ENCODE data around the gene MYBBP1A. TPM values are rescaled to one million over a fixed set of nuclear protein-coding genes. Genes with fewer than 3 reads are reported as not detected.
A peak's percentile ranks its signal among the peaks of the same experiment; 100 is the strongest.

The MYBBP1A gene
- total and polyA plus RNA-seq, 2 experiments from 2014 or later = 23.7 to 44.1 TPM

DNA sequence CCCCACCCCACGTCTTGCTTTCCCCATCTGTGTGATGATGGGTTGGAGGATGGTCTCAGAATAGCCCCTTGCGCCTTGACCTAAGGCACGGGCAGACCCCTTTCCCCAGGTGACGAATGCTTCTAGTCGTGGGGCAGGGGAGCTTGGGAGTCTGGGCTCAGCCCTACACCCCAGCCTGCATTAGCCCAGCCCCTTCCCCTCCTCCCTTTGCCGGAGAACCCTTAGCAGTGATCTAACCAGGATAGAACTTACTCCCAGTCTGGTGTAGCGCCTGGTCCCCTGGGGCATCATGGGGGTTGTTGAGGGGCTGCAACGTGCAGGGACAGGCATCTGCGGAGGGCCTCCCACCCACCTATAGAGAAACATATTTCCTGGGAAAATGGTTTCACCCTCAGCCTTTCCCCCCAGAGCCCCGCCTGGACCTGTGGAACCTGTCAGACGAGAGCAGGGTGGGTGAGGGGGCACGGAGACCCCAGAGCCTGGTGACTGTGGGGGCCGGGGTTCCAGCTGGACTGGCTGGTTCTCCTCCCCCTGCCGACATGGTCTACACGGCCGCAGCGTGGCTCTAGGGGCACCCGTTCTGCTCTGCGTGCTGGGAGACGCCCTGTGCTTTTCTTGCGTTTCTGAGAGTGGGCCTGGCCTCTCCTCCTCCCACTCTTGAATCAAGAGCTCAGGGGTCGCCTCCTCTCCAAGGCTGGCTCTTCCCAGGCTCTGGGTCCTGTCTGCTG lies 33.9 kb upstream of the MYBBP1A start:
- WGBS (ENCODE audit: low lambda C conversion rate, missing lambda C conversion rate) = 62% methylated on average over 22 of the region's 22 CpGs

DNA sequence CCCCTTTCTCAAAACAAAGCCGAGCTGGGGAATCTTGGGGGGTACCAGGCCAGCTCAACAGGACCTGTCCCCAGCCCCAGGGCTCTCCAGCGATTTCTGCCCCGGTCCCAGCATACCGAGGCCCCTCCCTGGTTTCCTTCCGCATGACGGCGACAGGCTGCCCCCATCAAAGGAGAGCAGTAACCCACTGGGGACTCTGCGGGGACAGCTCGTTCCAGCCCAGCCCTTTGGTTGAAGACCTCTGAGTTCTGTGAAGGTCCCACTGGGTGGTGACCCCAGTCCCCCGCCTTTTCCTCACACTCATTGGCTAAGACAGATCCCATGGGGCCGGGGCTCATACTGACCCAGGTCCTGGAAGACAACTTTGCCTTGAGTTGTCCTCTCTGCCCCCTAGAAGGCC lies 33.2 kb upstream of the MYBBP1A start:
- no peak overlapping the region for H2AFZ ChIP-seq
- peaks cover 93% of the 10 kb centered on the region for H3K79me2 ChIP-seq
- H3K27me3 ChIP-seq = no peaks in the 10 kb centered on the region
- H3K9me3 ChIP-seq (ENCODE audit: low read depth) = no peaks in the 10 kb centered on the region
- TF ChIP-seq, protein P1, sequence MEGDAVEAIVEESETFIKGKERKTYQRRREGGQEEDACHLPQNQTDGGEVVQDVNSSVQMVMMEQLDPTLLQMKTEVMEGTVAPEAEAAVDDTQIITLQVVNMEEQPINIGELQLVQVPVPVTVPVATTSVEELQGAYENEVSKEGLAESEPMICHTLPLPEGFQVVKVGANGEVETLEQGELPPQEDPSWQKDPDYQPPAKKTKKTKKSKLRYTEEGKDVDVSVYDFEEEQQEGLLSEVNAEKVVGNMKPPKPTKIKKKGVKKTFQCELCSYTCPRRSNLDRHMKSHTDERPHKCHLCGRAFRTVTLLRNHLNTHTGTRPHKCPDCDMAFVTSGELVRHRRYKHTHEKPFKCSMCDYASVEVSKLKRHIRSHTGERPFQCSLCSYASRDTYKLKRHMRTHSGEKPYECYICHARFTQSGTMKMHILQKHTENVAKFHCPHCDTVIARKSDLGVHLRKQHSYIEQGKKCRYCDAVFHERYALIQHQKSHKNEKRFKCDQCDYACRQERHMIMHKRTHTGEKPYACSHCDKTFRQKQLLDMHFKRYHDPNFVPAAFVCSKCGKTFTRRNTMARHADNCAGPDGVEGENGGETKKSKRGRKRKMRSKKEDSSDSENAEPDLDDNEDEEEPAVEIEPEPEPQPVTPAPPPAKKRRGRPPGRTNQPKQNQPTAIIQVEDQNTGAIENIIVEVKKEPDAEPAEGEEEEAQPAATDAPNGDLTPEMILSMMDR (IDR thresholded peaks at IDR 0.05; ENCODE audit: poor library complexity) = no peak
- TF ChIP-seq EZH2phosphoT487 (IDR thresholded peaks at IDR 0.05; ENCODE audit: low read depth, severe bottlenecking, unreplicated experiment) (no peak), EZH2 (IDR thresholded peaks at IDR 0.05; ENCODE audit: borderline replicate concordance) (no peak)
- H3K4me2 ChIP-seq = peak overlapping the region; percentile 84
- no peak overlapping the region for H3K4me3 ChIP-seq
- H3K36me3 ChIP-seq (replicated peaks; ENCODE audit: insufficient read depth, low read depth) = no peaks in the 10 kb centered on the region
- peaks cover 69% of the 10 kb centered on the region for H3K4me1 ChIP-seq (ENCODE audit: insufficient read depth)
- 61% methylated on average over 11 of the region's 11 CpGs for WGBS (ENCODE audit: low lambda C conversion rate, missing lambda C conversion rate)
- H3K9me2 ChIP-seq (replicated peaks; ENCODE audit: insufficient read depth) = no peaks in the 10 kb centered on the region
- H3K27ac ChIP-seq = peak overlapping the region; percentile 89
- peaks cover 3% of the 10 kb centered on the region for H4K20me1 ChIP-seq (ENCODE audit: insufficient read depth, poor library complexity, severe bottlenecking)
- no peak for DNase-seq (ENCODE audit: low spot score)

More for the DNA sequence above, 33.9 kb upstream of the MYBBP1A start:
- no peak overlapping the region for H3K4me3 ChIP-seq
- peaks cover 93% of the 10 kb centered on the region for H3K79me2 ChIP-seq
- peaks cover 3% of the 10 kb centered on the region for H4K20me1 ChIP-seq (ENCODE audit: insufficient read depth, poor library complexity, severe bottlenecking)
- no peak overlapping the region for H2AFZ ChIP-seq
- no peaks in the 10 kb centered on the region for H3K36me3 ChIP-seq (replicated peaks; ENCODE audit: insufficient read depth, low read depth)
- DNase-seq (ENCODE audit: low spot score) = no peak
- H3K4me1 ChIP-seq (ENCODE audit: insufficient read depth) = peaks cover 69% of the 10 kb centered on the region
- H3K4me2 ChIP-seq = peak overlapping the region; percentile 84
- TF ChIP-seq, protein P1 (IDR thresholded peaks at IDR 0.05; ENCODE audit: poor library complexity) = no peak
- TF ChIP-seq EZH2 (IDR thresholded peaks at IDR 0.05; ENCODE audit: borderline replicate concordance) = no peak
- TF ChIP-seq EZH2phosphoT487 (IDR thresholded peaks at IDR 0.05; ENCODE audit: low read depth, severe bottlenecking, unreplicated experiment) = no peak
- no peaks in the 10 kb centered on the region for H3K9me3 ChIP-seq (ENCODE audit: low read depth)
- H3K27me3 ChIP-seq = no peaks in the 10 kb centered on the region
- H3K27ac ChIP-seq = peak overlapping the region; percentile 89
- no peaks in the 10 kb centered on the region for H3K9me2 ChIP-seq (replicated peaks; ENCODE audit: insufficient read depth)

DNA sequence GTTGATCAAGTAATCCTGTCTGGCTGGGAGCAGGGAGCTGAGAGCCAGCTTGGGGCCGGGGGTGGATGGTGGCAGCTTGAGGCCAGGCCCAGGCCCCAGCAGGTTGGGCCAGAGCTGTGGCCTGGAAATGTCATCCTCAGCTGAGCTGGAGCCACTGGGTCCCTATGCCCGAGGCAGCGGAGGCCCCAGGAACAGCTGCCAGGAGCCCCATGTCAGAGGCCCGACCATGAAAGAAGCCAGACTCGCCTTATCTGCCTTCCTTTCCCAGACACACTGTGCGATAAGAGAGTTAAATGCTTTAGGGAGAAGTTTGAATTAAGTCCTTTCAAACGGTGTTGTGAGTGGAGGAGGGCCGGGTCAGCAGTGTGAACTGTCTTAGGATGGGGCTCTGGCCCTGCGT lies 32.6 kb upstream of the MYBBP1A start:
- DNase-seq (ENCODE audit: low spot score) = peak; percentile 63
- H4K20me1 ChIP-seq (ENCODE audit: insufficient read depth, poor library complexity, severe bottlenecking) = peaks cover 3% of the 10 kb centered on the region
- H2AFZ ChIP-seq = no peak overlapping the region
- no peaks in the 10 kb centered on the region for H3K9me3 ChIP-seq (ENCODE audit: low read depth)
- TF ChIP-seq EZH2 (IDR thresholded peaks at IDR 0.05; ENCODE audit: borderline replicate concordance) = no peak
- TF ChIP-seq, protein P1 (IDR thresholded peaks at IDR 0.05; ENCODE audit: poor library complexity) = no peak
- no peak for TF ChIP-seq EZH2phosphoT487 (IDR thresholded peaks at IDR 0.05; ENCODE audit: low read depth, severe bottlenecking, unreplicated experiment)
- no peaks in the 10 kb centered on the region for H3K27me3 ChIP-seq
- peak overlapping the region; percentile 84 for H3K4me2 ChIP-seq
- H3K36me3 ChIP-seq (replicated peaks; ENCODE audit: insufficient read depth, low read depth) = no peaks in the 10 kb centered on the region
- H3K27ac ChIP-seq = peak overlapping the region; percentile 89
- 25% methylated on average over 9 of the region's 9 CpGs for WGBS (ENCODE audit: low lambda C conversion rate, missing lambda C conversion rate)
- H3K4me1 ChIP-seq (ENCODE audit: insufficient read depth) = peaks cover 69% of the 10 kb centered on the region
- peaks cover 92% of the 10 kb centered on the region for H3K79me2 ChIP-seq
- H3K9me2 ChIP-seq (replicated peaks; ENCODE audit: insufficient read depth) = no peaks in the 10 kb centered on the region
- H3K4me3 ChIP-seq = no peak overlapping the region

Measured in hepatocyte (in vitro differentiated cells).